Activated naive CD4-positive, alpha-beta T cell treated with anti-CD3 and anti-CD28 coated beads, Interleukin-2, amount 10 ng/mL, durations not matched to agents 7 days and 5 days (primary cell): Measurements from ENCODE around the gene MOBP.
"Not testable (repeated sequence)": the region's sequence is repeated elsewhere in the genome, so short reads cannot be mapped to it uniquely, and the experiment has no call there.

Experiments
- CTCF ChIA-PET: fragments of 350-600 bp; sonication (Branson Sonifier 250); formaldehyde crosslinking; loops from one replicate; lab custom pipeline; 2021; ENCODE audit warnings: antibody characterized with exemption; lab: Charles Lee
- DNase-seq: peaks from one replicate; pipeline ENCODE4 v3.0.0-alpha.2; 2020
- H3K27ac Mint-ChIP-seq: one replicate; pipeline ENCODE4 v1.8.0; 2021; ENCODE audit warnings: mild to moderate bottlenecking, moderate library complexity, mixed read lengths
- H3K27me3 Mint-ChIP-seq: one replicate; pipeline ENCODE4 v1.8.0; 2021; ENCODE audit warnings: mild to moderate bottlenecking, mixed read lengths
- H3K36me3 Mint-ChIP-seq: one replicate; pipeline ENCODE4 v1.8.0; 2021; ENCODE audit warnings: mixed read lengths
- H3K4me1 Mint-ChIP-seq: one replicate; pipeline ENCODE4 v1.8.0; 2021; ENCODE audit warnings: mixed read lengths
- H3K4me3 Mint-ChIP-seq: one replicate; pipeline ENCODE4 v1.8.0; 2021; ENCODE audit warnings: mild to moderate bottlenecking, moderate library complexity, mixed read lengths
- H3K9me3 Mint-ChIP-seq: one replicate; pipeline ENCODE4 v1.8.0; 2021; ENCODE audit warnings: mixed read lengths

The MOBP gene

GRCh38 chr3:39438880-39439279 is 28.6 kb upstream of the MOBP start:
- Mint-ChIP-seq H3K36me3 (no peaks in the 10 kb centered on the region), H3K9me3 (no peaks in the 10 kb centered on the region), H3K4me1 (no peaks in the 10 kb centered on the region), H3K27me3 (peaks cover 8% of the 10 kb centered on the region), H3K27ac (no peak overlapping the region), H3K4me3 (no peak overlapping the region)
- CTCF ChIA-PET = no interaction called here
- DNase-seq = no peak

DNA sequence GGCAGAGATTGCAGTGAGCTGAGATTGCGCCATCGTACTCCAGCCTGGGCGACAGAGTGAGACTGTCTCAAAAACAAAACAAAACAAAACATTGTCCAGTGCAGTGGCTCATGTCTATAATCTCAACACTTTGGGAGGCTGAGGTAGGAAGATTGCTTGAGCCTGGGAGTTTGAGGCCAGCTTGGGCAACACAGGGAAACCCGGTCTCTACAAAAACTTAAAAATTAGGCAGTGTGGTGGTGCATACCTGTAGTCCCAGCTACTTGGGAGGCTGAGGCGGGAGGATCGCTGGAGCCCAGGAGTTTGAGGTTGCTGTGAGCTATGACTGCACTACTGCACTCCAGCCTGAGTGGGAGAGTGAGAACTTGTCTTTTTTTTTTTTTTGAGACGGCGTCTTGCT is 27.2 kb upstream of the MOBP start:
- H3K27me3 Mint-ChIP-seq = peaks cover 8% of the 10 kb centered on the region
- no peak for DNase-seq
- H3K4me3 Mint-ChIP-seq = no peak overlapping the region
- H3K9me3 Mint-ChIP-seq = no peaks in the 10 kb centered on the region
- CTCF ChIA-PET = no interaction called here
- no peak overlapping the region for H3K27ac Mint-ChIP-seq
- H3K36me3 Mint-ChIP-seq = no peaks in the 10 kb centered on the region
- no peaks in the 10 kb centered on the region for H3K4me1 Mint-ChIP-seq

GRCh38 chr3:39443530-39443929 is 23.9 kb upstream of the MOBP start:
- Mint-ChIP-seq H3K36me3 (no peaks in the 10 kb centered on the region), H3K27ac (no peak overlapping the region), H3K4me3 (no peak overlapping the region), H3K4me1 (no peaks in the 10 kb centered on the region), H3K27me3 (peaks cover 15% of the 10 kb centered on the region), H3K9me3 (no peaks in the 10 kb centered on the region)
- CTCF ChIA-PET = no interaction called here
- no peak for DNase-seq

DNA sequence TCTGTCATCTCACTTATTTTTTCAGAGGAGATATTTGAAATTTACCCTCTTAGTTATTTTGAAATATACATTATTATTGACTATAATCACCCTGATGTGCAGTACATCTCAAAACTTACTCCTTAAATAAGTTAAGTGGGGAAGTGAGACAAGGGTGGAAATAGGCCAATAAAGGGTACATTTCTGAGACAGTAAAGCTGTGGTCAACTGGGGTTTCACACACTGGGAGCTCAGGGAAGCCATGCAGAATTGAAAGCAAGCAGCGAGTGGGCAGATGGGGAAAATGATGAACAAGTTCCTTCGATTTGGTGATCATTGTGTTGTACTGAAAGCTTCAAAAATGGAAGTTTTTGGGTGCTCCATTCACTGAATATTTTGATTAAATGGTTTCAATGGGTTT is 21.6 kb upstream of the MOBP start:
- H3K4me3 Mint-ChIP-seq = no peak overlapping the region

GRCh38 chr3:39446444-39446843 is 21.0 kb upstream of the MOBP start:
- Mint-ChIP-seq H3K27ac (no peak overlapping the region), H3K27me3 (peaks cover 15% of the 10 kb centered on the region), H3K4me3 (no peak overlapping the region), H3K4me1 (no peaks in the 10 kb centered on the region), H3K36me3 (no peaks in the 10 kb centered on the region), H3K9me3 (no peaks in the 10 kb centered on the region)
- CTCF ChIA-PET = interaction anchor here (0.8 to 5.9 kb wide), 14 partner anchors 12 to 1893 kb away, joined by 3 to 81 read pairs (median 3); partner anchors contain the start of gene RPSA
- no peak for DNase-seq

More for the DNA sequence above, 21.6 kb upstream of the MOBP start:
- H3K27ac Mint-ChIP-seq = no peak overlapping the region
- H3K4me1 Mint-ChIP-seq = no peaks in the 10 kb centered on the region
- CTCF ChIA-PET = interaction anchor here (0.6 to 5.9 kb wide), 12 partner anchors 11 to 162 kb away, joined by 3 to 81 read pairs (median 3); partner anchors contain the start of gene RPSA
- no peaks in the 10 kb centered on the region for H3K9me3 Mint-ChIP-seq
- DNase-seq = no peak
- no peaks in the 10 kb centered on the region for H3K36me3 Mint-ChIP-seq
- peaks cover 15% of the 10 kb centered on the region for H3K27me3 Mint-ChIP-seq

DNA sequence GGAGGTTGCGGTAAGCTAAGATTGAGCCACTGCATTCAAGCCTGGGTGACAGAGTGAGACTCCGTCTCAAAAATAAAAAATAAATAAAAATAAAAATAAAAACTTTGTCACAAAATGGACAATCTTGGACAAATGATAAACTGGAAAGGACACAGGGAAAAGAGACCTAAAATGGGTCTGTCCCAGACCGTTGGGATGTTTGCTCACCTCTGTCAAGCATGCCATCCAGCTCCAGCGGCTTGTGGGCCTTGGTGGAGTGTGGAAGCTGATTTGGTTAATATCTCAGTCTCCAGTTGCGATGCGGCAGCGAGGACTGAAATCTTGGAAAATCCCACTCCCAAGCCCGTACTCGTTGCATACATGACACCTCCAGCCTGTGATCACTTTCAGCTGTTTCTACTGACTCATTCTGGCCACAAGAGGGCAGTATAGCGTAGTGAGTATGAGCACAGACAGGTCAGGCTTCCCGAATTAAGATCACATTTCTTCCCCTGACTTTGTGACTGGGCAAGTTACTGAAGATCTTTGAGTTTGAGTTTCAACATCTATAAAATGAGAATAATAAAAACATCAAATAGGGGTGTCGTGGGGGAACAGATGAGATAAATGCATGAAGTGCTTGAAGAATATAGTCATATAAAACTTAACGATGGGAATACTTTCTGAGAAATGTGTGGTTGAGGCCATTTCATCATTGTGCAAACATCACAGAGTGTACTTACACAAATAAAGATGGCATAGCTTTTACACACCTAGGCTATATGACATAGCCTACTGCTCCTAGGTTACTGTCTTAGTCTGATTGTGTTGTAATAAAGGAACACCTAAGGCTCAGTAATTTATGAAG is 19.6 kb upstream of the MOBP start:
- no peaks in the 10 kb centered on the region for H3K4me1 Mint-ChIP-seq
- CTCF ChIA-PET = interaction anchor here (0.6 to 5.9 kb wide), 17 partner anchors 12 to 1894 kb away, joined by 3 to 81 read pairs (median 3); partner anchors contain the start of genes MOBP and RPSA
- peaks cover 19% of the 10 kb centered on the region for H3K27me3 Mint-ChIP-seq
- H3K4me3 Mint-ChIP-seq = no peak overlapping the region
- H3K27ac Mint-ChIP-seq = no peak overlapping the region
- H3K9me3 Mint-ChIP-seq = no peaks in the 10 kb centered on the region
- peak; percentile 72 for DNase-seq
- no peaks in the 10 kb centered on the region for H3K36me3 Mint-ChIP-seq

DNA sequence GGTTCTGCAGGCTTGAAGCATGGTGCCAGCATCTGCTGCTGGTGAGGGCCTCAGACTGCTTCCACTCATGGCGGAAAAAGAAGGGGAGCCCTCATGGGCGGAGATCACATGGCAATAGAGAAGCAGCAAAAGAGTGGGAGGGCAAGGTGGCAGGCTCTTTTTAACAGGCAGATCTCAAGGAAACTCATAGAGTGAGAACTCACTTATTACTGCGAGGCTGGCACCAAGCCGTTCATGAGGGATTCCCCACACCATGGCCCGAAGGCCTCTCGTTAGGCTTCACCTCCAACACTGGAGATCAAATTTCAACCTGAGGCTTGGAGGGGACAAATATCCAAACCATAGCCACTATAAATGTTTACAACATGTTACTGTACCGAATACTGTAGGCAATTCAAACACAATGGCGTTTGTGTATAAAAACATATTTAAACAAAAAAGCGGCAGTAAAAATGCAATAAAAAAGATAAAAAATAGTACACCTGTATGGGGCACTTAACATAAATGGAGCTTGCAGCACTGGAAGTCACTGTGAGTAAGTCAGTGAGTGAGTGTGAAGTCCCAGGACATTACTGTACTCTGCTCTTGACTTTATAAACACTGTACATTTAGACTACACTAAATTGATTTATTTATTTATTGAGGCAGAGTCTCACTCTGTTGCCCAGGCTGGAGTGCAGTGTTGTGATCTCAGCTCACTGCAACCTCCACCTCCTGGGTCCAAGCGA is 18.8 kb upstream of the MOBP start:
- no peaks in the 10 kb centered on the region for H3K36me3 Mint-ChIP-seq
- H3K27me3 Mint-ChIP-seq = peaks cover 16% of the 10 kb centered on the region
- no peaks in the 10 kb centered on the region for H3K9me3 Mint-ChIP-seq
- no peak overlapping the region for H3K4me3 Mint-ChIP-seq
- CTCF ChIA-PET = interaction anchor here (0.7 to 5.9 kb wide), 6 partner anchors 19 to 59 kb away, joined by 3 to 81 read pairs (median 7); partner anchors contain the start of genes MOBP and RPSA
- H3K4me1 Mint-ChIP-seq = no peaks in the 10 kb centered on the region
- no peak overlapping the region for H3K27ac Mint-ChIP-seq
- no peak for DNase-seq

DNA sequence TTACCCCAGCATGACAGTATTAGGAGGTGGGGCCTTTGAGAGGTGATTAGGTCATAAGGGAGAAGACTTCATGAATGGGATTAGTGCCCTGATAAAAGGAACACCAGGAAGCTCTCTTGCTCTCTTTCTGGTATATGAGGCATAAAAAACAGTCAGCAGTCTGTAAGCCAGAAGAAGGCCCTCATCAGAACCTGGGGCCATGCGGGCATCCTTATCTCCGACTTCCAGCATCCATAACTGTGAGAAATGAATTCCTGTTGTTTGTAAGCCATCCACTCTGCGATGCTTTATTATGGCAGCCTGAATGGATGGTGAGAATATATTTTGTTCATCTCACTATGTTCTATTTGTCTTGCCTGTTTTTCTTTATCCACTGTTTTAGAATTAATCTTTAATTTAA is 17.7 kb upstream of the MOBP start:
- DNase-seq = no peak
- Mint-ChIP-seq H3K4me3 (no peak overlapping the region), H3K9me3 (no peaks in the 10 kb centered on the region), H3K36me3 (no peaks in the 10 kb centered on the region), H3K27ac (no peak overlapping the region), H3K27me3 (peaks cover 15% of the 10 kb centered on the region), H3K4me1 (no peaks in the 10 kb centered on the region)
- CTCF ChIA-PET = interaction anchor here (1.3 to 5.9 kb wide), 2 partner anchors 49 to 58 kb away, joined by 4 to 81 read pairs; no protein-coding TSS in a partner anchor

DNA sequence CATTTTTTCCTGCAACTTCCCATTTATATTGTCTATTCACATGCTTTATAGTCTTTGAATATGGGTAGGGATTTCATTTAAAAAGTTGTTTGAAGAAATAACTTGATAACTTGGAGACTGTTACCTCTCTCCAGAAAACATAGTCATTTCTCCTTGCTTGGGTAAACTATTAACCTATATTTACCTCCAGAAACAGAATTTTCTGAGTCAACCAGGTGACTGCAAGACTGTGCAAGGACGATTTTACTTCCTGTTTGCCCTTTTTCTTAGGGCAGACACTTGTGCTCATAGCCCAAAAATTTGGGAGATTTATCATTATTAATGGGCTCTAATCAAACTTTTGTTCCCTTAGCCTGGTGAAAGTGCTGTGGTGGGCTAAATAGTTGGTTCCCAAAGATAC is 14.3 kb upstream of the MOBP start:
- H3K4me1 Mint-ChIP-seq = no peaks in the 10 kb centered on the region
- H3K27me3 Mint-ChIP-seq = peaks cover 15% of the 10 kb centered on the region
- no peak overlapping the region for H3K4me3 Mint-ChIP-seq
- no peak for DNase-seq
- CTCF ChIA-PET = no interaction called here
- H3K36me3 Mint-ChIP-seq = no peaks in the 10 kb centered on the region
- H3K9me3 Mint-ChIP-seq = no peaks in the 10 kb centered on the region
- no peak overlapping the region for H3K27ac Mint-ChIP-seq

GRCh38 chr3:39453872-39454271 is 13.6 kb upstream of the MOBP start:
- DNase-seq = not testable (repeated sequence)

GRCh38 chr3:39454591-39455217 is 12.8 kb upstream of the MOBP start:
- H3K9me3 Mint-ChIP-seq = no peaks in the 10 kb centered on the region
- no peak for DNase-seq
- peaks cover 11% of the 10 kb centered on the region for H3K27me3 Mint-ChIP-seq
- CTCF ChIA-PET = interaction anchor here (0.8 kb wide), 1 partner anchor 24 kb away, joined by 5 read pairs; no protein-coding TSS in a partner anchor
- no peaks in the 10 kb centered on the region for H3K4me1 Mint-ChIP-seq
- no peak overlapping the region for H3K27ac Mint-ChIP-seq
- H3K36me3 Mint-ChIP-seq = no peaks in the 10 kb centered on the region
- no peak overlapping the region for H3K4me3 Mint-ChIP-seq

More at GRCh38 chr3:39453872-39454271, 13.6 kb upstream of the MOBP start:
- not testable (repeated sequence) for H3K36me3 Mint-ChIP-seq, H3K4me3 Mint-ChIP-seq, H3K9me3 Mint-ChIP-seq, H3K27ac Mint-ChIP-seq, H3K4me1 Mint-ChIP-seq
- CTCF ChIA-PET = interaction anchor here (0.8 kb wide), 1 partner anchor 25 kb away, joined by 5 read pairs; no protein-coding TSS in a partner anchor
- peaks cover 11% of the 10 kb centered on the region for H3K27me3 Mint-ChIP-seq

DNA sequence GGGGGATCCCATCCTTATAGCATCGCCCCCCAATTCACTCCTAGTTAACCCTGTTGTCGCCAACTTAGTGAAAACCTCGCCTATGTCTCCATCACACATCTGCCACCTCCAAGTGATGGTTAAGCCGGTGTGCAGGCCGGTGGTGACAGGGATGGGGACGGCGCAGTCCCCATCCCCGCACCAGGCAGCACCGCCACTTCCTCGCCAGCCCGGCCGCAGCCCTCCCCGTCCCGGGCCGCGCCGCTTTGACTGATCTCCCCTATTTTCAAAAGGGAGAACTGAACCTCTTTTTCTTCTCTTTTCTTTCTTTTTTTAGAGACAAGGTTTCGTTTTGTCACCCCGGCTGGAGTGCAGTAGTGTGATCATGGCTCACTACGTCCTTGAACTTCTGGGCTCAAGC is 11.3 kb upstream of the MOBP start:
- Mint-ChIP-seq H3K27me3 (peaks cover 17% of the 10 kb centered on the region), H3K9me3 (no peaks in the 10 kb centered on the region), H3K4me3 (no peak overlapping the region), H3K4me1 (no peaks in the 10 kb centered on the region), H3K27ac (no peak overlapping the region), H3K36me3 (no peaks in the 10 kb centered on the region)
- CTCF ChIA-PET = no interaction called here
- DNase-seq = no peak

GRCh38 chr3:39457361-39457760 is 10.1 kb upstream of the MOBP start:
- CTCF ChIA-PET = no interaction called here
- H3K4me1 Mint-ChIP-seq = no peaks in the 10 kb centered on the region
- H3K27ac Mint-ChIP-seq = no peak overlapping the region
- no peak for DNase-seq
- no peaks in the 10 kb centered on the region for H3K9me3 Mint-ChIP-seq
- H3K27me3 Mint-ChIP-seq = peaks cover 20% of the 10 kb centered on the region
- no peak overlapping the region for H3K4me3 Mint-ChIP-seq
- no peaks in the 10 kb centered on the region for H3K36me3 Mint-ChIP-seq

DNA sequence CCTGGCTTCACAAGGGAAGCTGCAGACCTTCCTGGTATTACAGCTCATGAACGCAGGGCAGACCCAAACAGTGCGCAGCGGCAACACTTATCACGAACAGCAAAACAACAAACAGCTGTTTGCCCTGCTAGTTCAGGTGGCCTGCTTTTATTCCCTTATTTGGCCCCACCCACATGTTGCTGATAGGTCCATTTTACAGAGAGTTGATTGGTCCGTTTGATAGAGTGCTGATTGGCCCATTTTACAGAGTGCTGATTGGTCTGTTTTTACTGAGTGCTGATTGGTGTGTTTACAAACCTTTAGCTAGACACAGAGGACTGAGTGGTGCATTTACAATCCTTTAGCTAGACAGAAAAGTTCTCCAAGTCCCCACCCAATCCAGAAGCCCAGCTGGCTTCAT is 8.9 kb upstream of the MOBP start:
- not testable (repeated sequence) for H3K27ac Mint-ChIP-seq, H3K36me3 Mint-ChIP-seq, H3K4me1 Mint-ChIP-seq, DNase-seq, H3K9me3 Mint-ChIP-seq, H3K4me3 Mint-ChIP-seq
- H3K27me3 Mint-ChIP-seq = peaks cover 18% of the 10 kb centered on the region
- CTCF ChIA-PET = interaction anchor here (0.7 kb wide), 1 partner anchor 13 kb away, joined by 3 read pairs; no protein-coding TSS in a partner anchor
